CD14-positive monocyte (primary cell): Measurements from ENCODE around the gene ZNF48. TPM values are rescaled to one million over a fixed set of nuclear protein-coding genes. Genes with fewer than 3 reads are reported as not detected.

ENCODE experiments used
- DNase-seq, 3 donors: peaks; one replicate each; pipeline ENCODE4 v3.0.0-alpha.2; 2011 to 2022
- H2AFZ ChIP-seq: 2 replicates; pipeline ENCODE4 v1.6.0; 2012; ENCODE audit warnings: mild to moderate bottlenecking, low read depth, low read length, inconsistent platforms; ENCODE audit not compliant: insufficient read depth, poor library complexity, severe bottlenecking
- H3K27ac ChIP-seq, 2 donors: 1 replicate in 1 of 2; 2 replicates in 1 of 2; pipeline ENCODE4 v1.5.1; 2012 to 2013; ENCODE audit warnings: low read length in 2 of 2, control low read depth in 1 of 2, inconsistent platforms in 1 of 2, low read depth in 1 of 2, mild to moderate bottlenecking in 1 of 2
- H3K27me3 ChIP-seq, 2 donors: one replicate each; pipeline versions ENCODE4 v1.6.0 to v1.6.1; 2011 to 2013; ENCODE audit warnings: low read length in 2 of 2; ENCODE audit not compliant: control insufficient read depth in 2 of 2, insufficient read depth in 2 of 2
- H3K36me3 ChIP-seq, 2 donors: replicated peaks in 1 of 2; 1 replicate in 1 of 2; 2 replicates in 1 of 2; pipeline versions ENCODE4 v1.5.1 to v1.6.1; 2012 to 2013; ENCODE audit warnings: low read length in 2 of 2, control low read depth in 1 of 2, inconsistent platforms in 1 of 2, mild to moderate bottlenecking in 1 of 2; ENCODE audit not compliant: insufficient read depth in 2 of 2, control insufficient read depth in 1 of 2
- H3K4me1 ChIP-seq, 2 donors: 1 replicate in 1 of 2; 2 replicates in 1 of 2; pipeline versions ENCODE4 v1.5.1 to v1.6.1; 2012 to 2013; ENCODE audit warnings: low read length in 2 of 2, control low read depth in 1 of 2, inconsistent platforms in 1 of 2, mild to moderate bottlenecking in 1 of 2, moderate library complexity in 1 of 2; ENCODE audit not compliant: insufficient read depth in 2 of 2, control insufficient read depth in 1 of 2
- H3K4me2 ChIP-seq: replicated peaks from 2 replicates; pipeline ENCODE3; 2012; ENCODE audit warnings: low read length, moderate library complexity, mild to moderate bottlenecking; ENCODE audit not compliant: poor library complexity, severe bottlenecking; ENCODE audit errors: extremely low read depth
- H3K4me3 ChIP-seq, 3 experiments: fragments of 200-600 bp in 1 of 3; sonication (generic) in 1 of 3; replicated peaks in 1 of 3; 1 replicate in 2 of 3; 2 replicates in 1 of 3; pipeline ENCODE4 v1.5.1; 2011 to 2013; ENCODE audit warnings: low read length in 3 of 3, mild to moderate bottlenecking in 3 of 3, control low read depth in 2 of 3, low read depth in 2 of 3, inconsistent platforms in 1 of 3, moderate library complexity in 1 of 3
- H3K79me2 ChIP-seq: 2 replicates; pipeline ENCODE4 v1.6.0; 2012; ENCODE audit warnings: mild to moderate bottlenecking, control low read depth, inconsistent platforms, low read length, moderate library complexity; ENCODE audit not compliant: insufficient read depth
- H3K9ac ChIP-seq: 2 replicates; pipeline ENCODE4 v1.6.0; 2017; ENCODE audit warnings: low read length, mild to moderate bottlenecking; ENCODE audit not compliant: insufficient read depth, poor library complexity, severe bottlenecking
- H3K9me3 ChIP-seq, 2 donors: replicated peaks in 1 of 2; 1 replicate in 1 of 2; 2 replicates in 1 of 2; pipeline versions ENCODE4 v1.5.1 to v1.6.1; 2012 to 2013; ENCODE audit warnings: low read length in 2 of 2, control low read depth in 1 of 2; ENCODE audit not compliant: control insufficient read depth in 1 of 2, insufficient read depth in 1 of 2
- H4K20me1 ChIP-seq: 2 replicates; pipeline ENCODE4 v1.6.0; 2012; ENCODE audit warnings: mild to moderate bottlenecking, low read length, control low read depth, moderate library complexity; ENCODE audit not compliant: insufficient read depth
- H3K27ac Mint-ChIP-seq, 7 donors: one replicate each; pipeline ENCODE4 v1.8.0; 2020; ENCODE audit warnings: mild to moderate bottlenecking in 7 of 7, mixed read lengths in 7 of 7, moderate library complexity in 6 of 7, inconsistent platforms in 2 of 7
- H3K27me3 Mint-ChIP-seq, 3 donors: one replicate each; pipeline ENCODE4 v1.8.0; 2021 to 2022; ENCODE audit warnings: low read depth in 3 of 3, mild to moderate bottlenecking in 3 of 3, mixed read lengths in 3 of 3, moderate library complexity in 3 of 3, inconsistent platforms in 1 of 3
- H3K36me3 Mint-ChIP-seq, 2 donors: one replicate each; pipeline ENCODE4 v1.8.0; 2020; ENCODE audit warnings: mixed read lengths in 2 of 2, inconsistent platforms in 1 of 2, mild to moderate bottlenecking in 1 of 2
- H3K4me1 Mint-ChIP-seq: one replicate; pipeline ENCODE4 v1.8.0; 2020; ENCODE audit warnings: mild to moderate bottlenecking, mixed read lengths
- H3K4me3 Mint-ChIP-seq, 2 donors: one replicate each; pipeline ENCODE4 v1.8.0; 2020; ENCODE audit warnings: mild to moderate bottlenecking in 2 of 2, mixed read lengths in 2 of 2, moderate library complexity in 1 of 2
- H3K9me3 Mint-ChIP-seq, 7 donors: one replicate each; pipeline ENCODE4 v1.8.0; 2020 to 2022; ENCODE audit warnings: mixed read lengths in 7 of 7, mild to moderate bottlenecking in 6 of 7, moderate library complexity in 6 of 7, inconsistent platforms in 2 of 7
- CTCF ChIP-seq: fragments of 200-600 bp; IDR thresholded peaks from one replicate; pipeline ENCODE4 v1.8.0; 2022; ENCODE audit warnings: antibody characterized with exemption, mild to moderate bottlenecking
- WGBS: methylation state at CpG from one replicate; pipeline ENCODE4 v1.1.5; 2013; ENCODE audit warnings: missing lambda C conversion rate; ENCODE audit not compliant: insufficient coverage; 5-methylcytosine and 5-hydroxymethylcytosine counted together
- intact Hi-C, 2 donors: fragments of 100-400 bp; cut with micrococcal nuclease; formaldehyde crosslinking; loops; one replicate each; pipeline versions ENCODE4 v1.15.0 to v1.15.1; 2023
- polyA plus RNA-seq, 3 donors: library from polyadenylated mRNA; depleted of rRNA in 1 of 3; unstranded in 2 of 3; stranded (reverse) in 1 of 3; fragments of 300-500 nt in 2 of 3; fragments of >200 nt in 1 of 3; fragmentation: Illumina TruSeq in 2 of 3; gene quantifications; 1 replicate in 2 of 3; 2 replicates in 1 of 3; pipeline ENCODE4 v1.2.3, GENCODE V29; 2012 to 2021

Gene ZNF48
- polyA plus RNA-seq, 3 donors, result 0.67 to 1.4 (median 0.93) TPM

GRCh38 chr16:30380803-30381208, 14.4 kb upstream of the ZNF48 start:
- Mint-ChIP-seq H3K4me1 (peaks cover 29% of the 10 kb centered on the region), H3K4me3 (no peak overlapping the region), H3K27ac (peak overlapping the region in 2 of 7 donors; percentile 10 to 61), H3K36me3 (no peaks in the 10 kb centered on the region), H3K27me3 (peaks cover 10 to 15% (median 13%) of the 10 kb centered on the region in 3 donors), H3K9me3 (no peaks in the 10 kb centered on the region)
- WGBS, result 94% methylated on average over 6 of the region's 6 CpGs
- H3K4me2 ChIP-seq, result no peak overlapping the region
- H3K9me3 ChIP-seq, result no peaks in the 10 kb centered on the region
- H3K36me3 ChIP-seq, result no peaks in the 10 kb centered on the region
- no peak for DNase-seq
- H3K4me3 ChIP-seq, result no peak overlapping the region
- peaks cover 0 to 3% of the 10 kb centered on the region in 2 donors for H3K27me3 ChIP-seq
- H2AFZ ChIP-seq, result no peak overlapping the region
- no peaks in the 10 kb centered on the region for H4K20me1 ChIP-seq
- intact Hi-C loops, result loop anchor here in 1 of 2 donors (2.0 kb wide), 1 partner anchor 14 kb away; the partner anchor contains the start of gene ZNF48
- H3K4me1 ChIP-seq, result peaks cover 30 to 42% of the 10 kb centered on the region in 2 donors
- peaks cover 7% of the 10 kb centered on the region for H3K79me2 ChIP-seq
- no peak overlapping the region for H3K9ac ChIP-seq
- TF ChIP-seq CTCF, result no peak
- H3K27ac ChIP-seq, result no peak overlapping the region

- Mint-ChIP-seq H3K4me1 (peaks cover 29% of the 10 kb centered on the region), H3K27ac (peak overlapping the region in 1 of 7 donors; percentile 32), H3K9me3 (no peaks in the 10 kb centered on the region), H3K36me3 (no peaks in the 10 kb centered on the region), H3K4me3 (no peak overlapping the region), H3K27me3 (peaks cover 10 to 15% (median 13%) of the 10 kb centered on the region in 3 donors)
- no peak overlapping the region for H3K27ac ChIP-seq
- no peak for TF ChIP-seq CTCF
- WGBS, result no CpG with 5 or more reads among the region's 13 CpGs
- no peaks in the 10 kb centered on the region for H4K20me1 ChIP-seq
- H3K4me3 ChIP-seq, result no peak overlapping the region
- intact Hi-C loops, result loop anchor here in 1 of 2 donors (2.0 kb wide), 1 partner anchor 13 kb away; the partner anchor contains the start of gene ZNF48
- H3K9me3 ChIP-seq, result no peaks in the 10 kb centered on the region
- H3K4me2 ChIP-seq, result no peak overlapping the region
- peaks cover 7% of the 10 kb centered on the region for H3K79me2 ChIP-seq
- H2AFZ ChIP-seq, result no peak overlapping the region
- peaks cover 30 to 42% of the 10 kb centered on the region in 2 donors for H3K4me1 ChIP-seq
- H3K36me3 ChIP-seq, result no peaks in the 10 kb centered on the region
- H3K27me3 ChIP-seq, result peaks cover 0 to 3% of the 10 kb centered on the region in 2 donors
- no peak overlapping the region for H3K9ac ChIP-seq
- DNase-seq, result no peak
Measured at GRCh38 chr16:30381291-30382041, 13.8 kb upstream of the ZNF48 start.
